Right lobe of liver (tissue), 4 donors: ENCODE measurements around the gene ALPG.

Experiments
- CTCF ChIP-seq, 4 donors: fragments of 200-600 bp in 3 of 4; fragments of 450-650 bp in 1 of 4; IDR thresholded peaks; one replicate each; pipeline versions ENCODE4 v1.5.1 to v1.8.0; 2016 to 2022; ENCODE audit warnings: antibody characterized with exemption in 4 of 4, mild to moderate bottlenecking in 2 of 4
- POLR2A ChIP-seq: fragments of 450-650 bp; IDR thresholded peaks from one replicate; pipeline ENCODE4 v1.6.1; 2017; ENCODE audit warnings: antibody characterized with exemption, mild to moderate bottlenecking
- donor health status: DM: no; HTN: no; CAD: no.
- donor health status: DM: no; HTN: no; CAD: no.
- donor health status: DM: no; HTN: yes; CAD: no.

DNA sequence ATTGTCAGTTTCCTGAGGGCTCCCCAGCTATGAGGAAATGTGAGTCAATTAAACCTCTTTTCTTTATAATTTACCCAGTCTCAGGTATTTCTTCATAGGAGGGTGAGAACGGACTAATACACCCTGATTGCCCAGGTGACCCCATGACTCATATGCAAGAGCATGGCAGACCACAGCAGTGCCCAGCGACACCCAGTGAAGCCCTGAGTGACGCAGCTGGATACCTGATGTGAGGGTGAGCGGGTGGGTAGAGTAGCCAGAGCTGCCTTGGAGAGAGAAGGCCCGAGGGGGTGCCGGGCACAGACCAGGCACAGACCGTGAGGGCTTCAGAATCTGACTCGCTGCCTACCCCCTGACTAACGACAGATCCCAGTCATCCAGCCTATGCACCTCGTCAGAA lies 15.4 kb downstream of the ALPG start:
- no peak for TF ChIP-seq CTCF (IDR thresholded peaks at IDR 0.05)
- TF ChIP-seq POLR2A, result no peak
